UCSD-AML1 (cell line): Measurements from ENCODE around the gene USP34.
"Not testable (repeated sequence)": the region's sequence is repeated elsewhere in the genome, so short reads cannot be mapped to it uniquely, and the experiment has no call there.

Experiments used
- DNase-seq: peaks from one replicate; lab custom pipeline; 2025; ENCODE audit not compliant: unreplicated experiment; lab: John Stamatoyannopoulos, UW

The USP34 gene

DNA sequence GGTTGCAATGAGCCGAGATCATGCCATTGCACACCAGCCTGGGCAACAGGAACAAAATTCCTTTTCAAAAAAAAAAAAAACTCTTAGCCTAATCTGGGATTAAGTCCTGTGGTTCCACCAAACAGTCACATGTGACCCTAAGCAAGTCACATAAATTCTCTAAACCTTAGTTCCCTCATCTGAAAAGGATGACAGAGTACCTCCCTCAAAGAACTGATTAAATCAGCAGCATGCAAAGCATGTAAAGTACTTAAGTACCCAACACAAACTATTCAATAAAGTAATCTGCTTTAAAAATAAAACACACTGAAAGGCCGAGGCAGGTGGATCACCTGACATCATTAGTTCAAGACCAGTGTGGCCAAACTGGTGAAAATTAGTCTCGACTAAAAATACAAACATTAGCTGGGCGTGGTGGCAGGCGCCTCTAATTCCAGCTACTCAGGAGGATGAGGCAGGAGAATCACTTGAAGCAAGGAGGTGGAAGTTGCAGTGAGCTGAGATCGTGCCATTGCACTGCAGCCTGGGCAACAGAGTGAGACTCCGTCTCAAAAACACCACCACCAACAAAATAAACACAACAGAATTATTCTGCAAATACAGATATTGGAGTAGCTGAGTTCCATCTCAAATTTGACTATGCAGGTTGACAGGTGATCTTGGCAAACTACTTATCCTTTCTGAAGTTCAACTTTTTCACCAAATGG is 7.0 kb downstream of the USP34 start:
- no peak for DNase-seq

DNA sequence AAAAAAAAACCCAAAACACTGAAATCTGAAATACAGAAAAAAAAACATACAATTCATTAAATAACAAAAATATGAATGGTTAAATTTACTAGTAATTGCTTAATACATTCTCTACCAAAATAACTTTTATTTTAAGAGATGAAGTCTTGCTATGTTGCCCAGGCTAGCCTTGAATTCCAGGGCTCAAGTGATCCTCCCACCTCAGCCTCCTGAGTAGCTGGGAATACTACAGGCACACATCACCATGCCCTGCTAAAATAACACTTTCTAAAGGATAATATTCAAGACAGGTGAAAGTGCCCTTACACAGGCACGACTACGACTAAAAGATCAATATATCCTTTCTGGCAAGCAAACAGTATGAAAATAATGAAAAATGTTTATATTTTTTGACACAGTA is 9.5 kb downstream of the USP34 start:
- DNase-seq, result no peak

DNA sequence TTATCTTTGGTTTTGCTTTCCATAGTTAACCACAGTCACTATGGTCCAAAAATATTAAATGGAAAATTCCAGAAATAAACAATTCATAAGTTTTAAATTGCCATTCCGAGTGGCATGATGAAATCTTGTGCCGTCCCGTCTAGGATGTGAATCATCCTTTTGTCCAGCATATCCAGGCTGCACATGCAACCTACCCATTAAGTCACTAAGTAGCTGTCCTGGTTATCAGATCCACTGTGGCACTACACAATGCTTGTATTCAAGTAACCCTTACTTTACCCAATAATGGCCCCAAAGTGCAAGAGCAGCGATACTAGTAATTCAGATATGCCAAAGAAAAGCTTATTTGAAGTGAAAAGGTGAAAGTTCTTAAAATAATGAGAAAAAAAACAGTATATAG is 10.7 kb downstream of the USP34 start:
- no peak for DNase-seq

DNA sequence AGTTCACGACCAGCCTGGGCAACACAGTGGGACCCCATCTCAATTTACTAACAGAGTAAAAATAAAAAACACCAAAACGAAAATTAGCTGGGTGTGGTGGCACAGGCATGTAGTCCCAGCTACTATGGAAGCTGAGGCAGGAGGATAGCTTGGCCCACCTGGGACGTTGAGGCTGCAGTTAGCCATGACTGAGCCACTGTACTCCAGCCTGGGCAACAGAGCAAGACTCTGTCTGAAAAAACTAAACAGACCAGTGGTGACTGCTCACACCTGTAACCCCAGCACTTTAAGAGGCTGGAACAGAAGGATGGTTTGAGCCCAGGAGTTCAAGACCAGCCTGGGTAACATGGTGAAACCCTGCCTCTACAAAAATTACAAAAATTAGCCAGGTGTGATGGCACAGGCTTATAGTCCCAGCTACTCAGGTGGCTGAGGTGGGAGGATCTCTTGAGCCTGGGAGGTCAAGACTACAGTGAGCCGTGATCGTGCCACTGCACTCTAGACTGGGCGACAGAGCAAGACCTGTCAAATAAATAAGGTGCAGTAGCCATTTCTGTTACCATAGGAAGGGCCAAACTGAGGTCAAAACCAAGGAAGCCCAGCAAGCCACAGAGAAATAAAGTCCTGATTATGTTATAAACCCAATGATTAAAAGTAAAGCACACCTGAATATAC is 14.0 kb downstream of the USP34 start:
- no peak for DNase-seq

DNA sequence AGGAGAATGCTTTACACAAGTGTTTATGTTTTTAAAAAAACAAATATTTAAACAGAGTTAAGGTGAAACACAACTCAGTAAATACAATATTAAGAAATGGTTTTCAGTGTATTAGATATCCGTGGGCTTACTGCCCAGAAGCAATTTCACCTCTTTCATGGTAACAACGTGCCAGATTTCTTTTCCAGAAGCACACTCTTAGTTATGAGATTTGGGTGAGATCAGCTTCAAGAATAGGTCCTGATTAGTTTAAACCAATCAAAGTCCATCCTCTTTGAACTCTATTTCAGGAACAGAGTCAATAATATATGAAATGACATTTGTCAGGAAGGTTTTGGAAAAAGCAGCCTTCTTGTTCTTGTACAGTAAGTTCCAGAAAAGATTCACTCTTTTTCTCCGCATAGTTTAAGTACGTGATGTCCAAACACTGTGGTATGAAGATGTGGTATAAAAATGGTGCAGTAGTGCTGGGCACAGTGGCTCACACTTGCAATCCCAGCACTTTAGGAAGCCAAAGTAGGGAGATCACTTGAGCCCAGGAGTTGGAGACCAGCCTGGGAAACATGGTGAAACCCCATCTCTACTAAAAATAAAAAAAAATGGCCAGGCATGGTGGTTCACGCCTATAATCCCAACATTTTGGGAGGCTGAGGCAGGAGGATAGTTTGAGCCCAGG is 14.7 kb downstream of the USP34 start:
- DNase-seq, result no peak

DNA sequence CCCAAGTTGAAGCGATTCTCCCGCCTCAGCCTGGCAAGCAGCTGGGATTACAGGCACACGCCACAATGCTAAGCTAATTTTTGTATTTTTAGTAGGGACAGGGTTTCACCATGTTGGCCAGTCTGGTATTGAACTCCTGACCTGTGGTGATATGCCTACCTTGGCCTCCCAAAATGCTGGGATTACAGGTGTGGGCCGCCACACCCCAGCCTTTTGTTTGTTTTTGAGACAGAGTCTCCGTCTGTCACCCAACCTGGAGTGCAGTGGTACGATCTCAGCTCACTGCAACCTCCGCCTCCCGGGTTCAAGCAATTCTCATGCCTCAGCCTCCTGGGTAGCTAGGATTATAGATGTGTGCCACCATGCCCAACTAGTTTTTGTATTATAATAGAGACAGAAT is 15.9 kb downstream of the USP34 start:
- DNase-seq, result not testable (repeated sequence)

DNA sequence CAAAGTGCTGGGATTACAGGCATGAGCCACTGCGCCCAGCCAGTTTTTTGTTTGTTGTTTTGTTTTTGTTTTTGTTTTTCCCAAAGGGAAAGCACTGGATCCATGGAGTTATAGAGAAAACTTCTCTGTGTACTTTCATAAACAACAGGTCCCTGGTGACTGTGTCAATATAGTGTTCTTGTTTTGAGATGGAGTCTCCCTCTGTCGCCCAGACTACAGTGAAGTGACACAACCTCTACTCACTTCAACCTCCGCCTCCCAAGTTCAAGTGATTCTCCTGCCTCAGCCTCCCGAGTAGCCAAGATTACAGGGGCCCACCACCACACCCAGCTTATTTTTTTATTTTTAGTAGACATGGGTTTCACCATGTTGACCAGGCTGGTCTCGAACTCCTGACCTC is 16.5 kb downstream of the USP34 start:
- DNase-seq, result no peak

DNA sequence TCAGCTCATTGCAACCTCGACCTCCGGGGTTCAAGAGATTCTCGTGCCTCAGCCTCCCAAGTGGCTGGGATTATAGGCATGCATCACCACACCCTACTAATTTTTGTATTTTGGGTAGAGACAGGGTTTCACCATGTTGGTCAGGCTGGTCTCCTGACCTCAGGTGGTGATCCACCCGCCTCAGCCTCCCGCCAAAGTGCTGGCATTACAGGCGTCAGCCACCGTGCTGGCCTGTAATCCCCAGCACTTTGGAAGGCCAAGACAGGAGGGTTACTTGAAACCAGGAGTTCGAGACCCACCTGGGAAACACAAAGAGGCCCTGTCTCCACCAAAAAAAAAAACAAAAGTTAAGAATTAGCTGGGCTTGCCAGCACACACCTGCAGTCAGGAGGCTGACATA is 18.5 kb downstream of the USP34 start:
- no peak for DNase-seq

DNA sequence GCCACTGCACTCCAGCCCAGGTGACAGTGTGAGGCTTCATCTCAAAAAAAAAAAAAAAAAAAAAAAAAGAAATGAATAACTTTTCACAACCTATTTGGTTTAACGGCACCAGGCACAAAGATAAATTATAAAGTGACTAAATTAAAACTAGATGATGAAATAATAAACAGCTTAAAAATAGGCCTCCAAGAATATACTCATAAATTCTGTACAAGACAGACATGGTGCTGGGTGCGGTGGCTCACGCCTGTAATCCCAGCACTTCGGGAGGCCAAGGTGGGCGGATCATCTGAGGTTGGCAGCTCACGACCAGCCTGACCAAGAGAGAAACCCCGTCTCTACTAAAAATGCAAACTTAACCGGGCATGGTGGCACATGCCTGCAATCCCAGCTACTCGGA is 19.7 kb downstream of the USP34 start:
- DNase-seq, result no peak

DNA sequence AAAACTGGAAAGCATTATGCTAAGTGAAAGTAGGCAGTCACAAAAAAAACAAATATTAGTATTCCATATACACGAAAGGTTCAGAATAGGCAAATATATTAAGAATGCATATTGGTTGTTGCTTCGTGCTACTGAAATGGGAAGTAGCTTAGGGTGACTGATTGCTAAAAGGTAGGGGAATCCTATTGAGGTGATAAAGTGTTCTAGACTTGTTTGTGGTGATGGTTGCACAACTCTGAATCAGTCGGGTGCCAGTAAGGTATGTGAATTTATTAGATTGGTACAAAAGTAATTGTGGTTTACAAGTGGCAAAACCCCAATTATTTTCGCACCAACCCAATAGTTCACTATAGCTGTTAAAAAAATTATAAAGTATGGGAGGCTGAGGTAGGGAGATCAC is 20.7 kb downstream of the USP34 start:
- no peak for DNase-seq

DNA sequence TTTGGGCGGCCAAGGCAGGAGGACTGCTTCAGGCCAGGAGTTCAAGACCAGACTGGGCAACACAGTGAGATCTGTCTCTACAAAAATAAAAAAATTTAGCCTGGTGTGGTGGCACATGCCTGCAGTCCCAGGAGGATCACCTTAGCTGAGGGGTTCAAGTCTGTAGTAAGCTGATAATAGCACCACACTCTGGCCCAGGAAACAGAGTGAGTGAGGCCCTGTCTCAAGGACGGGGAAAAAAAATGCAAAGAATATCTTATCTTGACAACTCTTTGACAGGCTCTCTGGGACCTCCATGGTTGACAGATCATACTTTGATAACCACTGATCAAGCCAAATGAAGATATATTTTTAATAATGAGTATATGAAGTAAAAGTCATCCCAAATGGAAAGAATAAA is 22.7 kb downstream of the USP34 start:
- no peak for DNase-seq

DNA sequence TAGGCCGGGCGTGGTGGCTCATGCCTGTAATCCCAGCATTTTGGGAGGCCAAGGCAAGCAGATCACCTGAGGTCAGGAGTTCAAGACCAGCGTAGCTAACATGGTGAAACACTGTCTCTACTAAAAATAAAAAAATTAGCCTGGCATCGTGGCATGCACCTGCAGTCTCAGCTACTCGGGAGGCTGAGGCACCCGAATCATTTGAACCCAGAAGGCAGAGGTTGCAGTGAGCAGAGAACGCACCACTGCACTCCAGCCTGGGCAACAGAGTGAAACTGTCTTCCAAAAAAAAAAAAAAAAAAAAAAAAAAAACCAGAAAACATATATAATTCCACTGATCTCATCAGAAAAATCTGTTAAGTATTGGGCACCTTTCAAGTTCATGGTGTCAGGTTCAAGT is 23.9 kb downstream of the USP34 start:
- not testable (repeated sequence) for DNase-seq

DNA sequence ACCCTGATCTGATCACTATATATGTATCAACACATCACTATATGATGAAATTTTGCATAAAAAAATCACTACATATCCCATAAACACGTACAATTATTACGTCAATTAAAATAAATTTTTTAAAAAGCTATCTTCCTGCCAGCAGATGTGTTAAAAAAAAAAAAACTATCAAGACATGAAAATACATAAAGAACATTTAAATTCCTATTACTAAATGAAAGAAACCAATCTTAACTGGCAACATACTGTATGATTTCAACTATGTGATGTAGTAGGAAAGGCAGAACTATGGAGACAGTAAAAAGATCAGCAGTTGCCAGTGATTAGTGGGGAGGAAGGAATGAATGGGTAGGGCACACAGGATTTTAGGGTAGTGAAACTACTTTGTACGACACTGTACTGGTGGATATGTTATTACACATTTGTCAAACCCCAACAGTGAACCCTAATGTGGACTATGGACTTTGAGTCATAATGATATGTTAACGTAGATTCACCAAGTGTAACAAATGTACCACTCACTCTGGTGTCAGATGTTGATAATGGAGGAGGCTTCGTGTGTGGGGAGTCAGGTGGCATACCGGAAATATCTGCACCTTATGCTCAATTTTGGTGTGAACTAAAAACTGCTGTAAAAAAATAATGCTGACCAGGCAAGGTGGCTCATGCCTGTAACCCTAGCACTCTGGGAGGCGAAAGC is 27.4 kb downstream of the USP34 start:
- no peak for DNase-seq

DNA sequence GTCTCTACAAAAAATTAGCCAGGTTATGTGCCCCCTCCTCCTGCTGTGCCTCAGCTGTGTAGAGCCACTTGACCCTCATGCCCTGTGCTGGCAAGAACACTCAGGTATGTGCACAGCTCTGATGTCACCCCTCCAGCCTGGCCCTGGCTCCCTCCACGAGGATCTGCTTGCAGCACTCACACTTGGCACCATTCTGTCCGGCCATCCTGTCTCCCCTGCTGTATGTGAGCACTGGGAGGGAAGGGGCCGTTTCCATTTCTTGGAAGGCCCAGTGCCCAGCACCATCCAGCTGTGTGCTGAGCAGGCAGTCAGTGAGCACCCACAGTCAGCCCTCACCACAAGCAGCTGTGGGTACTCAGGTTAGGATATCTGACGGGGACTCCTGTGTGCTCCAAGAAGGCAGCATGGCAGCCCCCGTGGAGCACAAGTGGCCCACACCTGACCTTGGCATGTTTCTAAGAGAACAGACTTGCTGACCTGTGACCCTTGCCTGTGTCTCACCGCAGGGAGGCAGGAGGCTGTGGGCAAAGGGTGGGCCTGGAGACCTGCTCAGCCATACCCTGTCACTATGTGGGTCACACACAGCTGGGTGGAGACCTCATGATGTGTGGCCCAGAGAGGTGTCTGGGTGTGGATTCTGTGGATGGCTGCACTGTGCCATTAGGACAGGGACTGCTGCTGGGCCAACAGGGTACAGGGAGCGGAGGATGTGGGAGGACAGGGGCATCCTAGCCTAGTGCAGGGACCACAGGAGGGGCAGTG is 31.5 kb downstream of the USP34 start:
- no peak for DNase-seq

DNA sequence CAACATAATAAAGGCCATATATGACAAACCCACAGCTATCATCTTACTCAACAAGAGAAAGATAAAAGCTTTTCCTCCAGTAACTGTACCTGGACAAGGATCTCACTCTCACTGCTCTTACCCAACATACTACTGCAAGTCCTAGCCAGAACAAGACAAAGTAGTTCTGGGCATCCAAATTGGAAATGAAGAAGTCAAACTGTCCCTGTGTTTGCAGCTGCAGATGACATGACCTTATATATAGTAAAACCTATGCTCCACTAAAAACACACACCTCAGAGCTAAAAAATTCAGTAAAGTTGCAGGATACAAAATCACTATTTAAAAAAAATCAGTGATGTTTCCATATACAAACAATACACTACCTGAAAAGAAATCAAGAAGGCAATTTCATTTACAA is 32.2 kb downstream of the USP34 start:
- DNase-seq, result no peak

DNA sequence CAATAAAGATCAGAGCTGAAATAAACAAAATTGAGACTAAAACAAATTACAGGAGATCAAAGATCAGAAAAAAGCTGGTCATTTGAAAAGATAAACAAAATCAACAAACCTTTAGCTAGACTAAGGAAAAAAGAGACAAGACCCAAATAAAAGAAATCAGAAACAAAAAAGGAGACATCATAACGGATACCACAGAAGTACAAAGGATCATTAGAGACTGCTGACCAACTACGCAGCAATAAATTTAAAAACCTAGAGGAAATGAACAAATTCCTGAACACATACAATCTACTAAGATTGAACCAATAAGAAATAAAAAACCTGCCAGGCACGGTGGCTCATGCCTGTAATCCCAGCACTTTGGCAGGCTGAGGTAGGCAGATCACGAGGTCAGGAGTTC is 33.7 kb downstream of the USP34 start:
- DNase-seq, result no peak

DNA sequence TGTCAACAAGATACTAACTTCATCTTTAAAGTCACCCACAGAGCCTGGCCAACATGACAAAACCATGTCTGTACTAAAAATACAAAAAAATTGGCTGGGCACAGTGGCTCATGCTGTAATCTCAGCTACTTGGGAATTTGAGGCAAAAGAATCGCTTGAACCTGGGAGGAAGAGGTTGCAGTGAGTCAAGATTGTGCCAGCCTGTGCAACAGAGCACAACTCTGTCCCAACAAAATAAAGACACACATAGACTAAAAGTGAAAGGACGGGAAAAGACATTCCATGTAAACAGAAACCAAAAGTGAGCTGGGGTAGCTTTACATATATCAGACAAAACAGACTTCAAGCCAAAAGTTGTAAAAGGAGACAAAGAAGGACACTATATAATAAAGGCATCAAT is 34.8 kb downstream of the USP34 start:
- DNase-seq, result no peak

DNA sequence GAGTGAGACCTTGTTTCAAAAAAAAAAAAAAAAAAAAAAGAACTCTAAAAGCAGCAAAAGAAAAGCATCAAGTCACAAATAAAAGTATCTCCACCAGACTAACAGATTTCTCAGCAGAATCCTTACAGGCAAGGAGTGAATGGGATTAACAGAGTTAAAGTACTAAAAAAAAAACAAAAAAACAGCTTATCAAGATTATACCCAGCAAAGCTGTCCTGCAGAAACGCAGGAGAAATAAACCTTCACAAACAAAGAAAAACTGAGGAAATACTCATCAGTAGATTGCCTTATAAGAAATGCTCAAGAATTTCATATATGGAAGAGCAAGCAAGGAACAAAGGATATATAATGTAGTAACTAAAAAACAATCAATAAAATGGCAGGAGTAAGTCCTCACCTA is 35.6 kb downstream of the USP34 start:
- no peak for DNase-seq

DNA sequence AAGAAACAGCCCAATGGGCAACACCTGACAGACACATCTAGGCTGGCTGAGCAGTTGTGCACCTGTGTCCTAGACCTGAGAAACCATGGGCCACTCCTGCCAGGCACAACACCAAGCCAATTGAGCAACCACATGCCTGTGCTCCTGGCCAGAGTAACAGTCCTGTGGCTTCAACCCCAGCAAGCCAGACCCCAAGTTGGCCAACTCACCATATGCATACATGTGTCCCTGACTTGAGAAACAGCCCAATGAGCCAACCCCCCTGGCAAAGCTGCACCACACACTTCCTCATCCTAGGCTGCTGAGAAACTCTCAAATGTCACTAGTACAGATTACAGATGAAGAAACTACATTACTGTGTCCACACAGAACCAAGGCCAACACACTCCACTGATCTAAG is 36.6 kb downstream of the USP34 start:
- peak; percentile 16 for DNase-seq

DNA sequence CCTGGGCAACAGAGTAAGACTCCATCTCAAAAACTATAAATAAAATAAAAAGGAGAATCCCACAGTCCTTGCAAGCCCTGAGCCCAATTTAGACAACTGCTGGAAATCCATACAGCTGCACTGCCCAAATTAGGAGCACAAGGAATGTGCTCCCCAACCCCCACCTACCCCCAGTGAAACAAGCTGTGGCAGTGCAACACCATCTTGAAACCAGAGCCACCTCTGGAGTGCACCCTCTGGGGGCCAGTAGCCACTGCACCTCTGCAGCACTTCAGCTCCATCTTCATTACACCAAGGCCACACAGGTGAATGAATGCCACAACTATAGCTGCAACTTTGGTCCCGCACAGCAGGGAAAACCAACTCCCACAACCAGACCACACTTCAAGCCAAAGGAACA is 37.3 kb downstream of the USP34 start:
- no peak for DNase-seq

DNA sequence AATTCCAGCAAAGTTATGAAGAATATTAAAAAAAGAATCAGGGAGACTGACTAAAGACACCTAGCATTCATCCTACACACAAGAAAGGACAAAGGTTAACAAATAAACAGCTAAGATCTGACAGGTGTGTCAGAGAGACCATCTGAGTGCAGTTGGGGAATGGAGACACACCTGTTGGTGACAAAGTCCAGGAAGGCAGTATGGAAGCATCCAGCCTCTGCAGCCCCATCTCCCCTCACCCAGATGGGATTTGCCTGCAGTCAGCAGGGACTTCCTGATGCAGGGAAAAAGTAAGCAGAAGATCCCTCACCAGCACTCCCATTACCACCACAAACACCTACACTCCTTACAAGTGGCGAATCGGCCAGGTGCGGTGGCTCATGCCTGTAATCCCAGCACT is 37.9 kb downstream of the USP34 start:
- DNase-seq, result no peak
